HG03571 (cell line): ENCODE data around the gene XCR1.
"Not testable (repeated sequence)": the region's sequence is repeated elsewhere in the genome, so short reads cannot be mapped to it uniquely, and the experiment has no call there.

ENCODE experiments used
- ATAC-seq: cut with Tn5 transposase; IDR thresholded peaks from one replicate; pipeline ENCODE4 v1.9.1; 2021; ENCODE audit not compliant: unreplicated experiment

Gene XCR1

GRCh38 chr3:46027021-46027705 is at the start of gene XCR1:
Gene XCR1, minus strand, starts transcription at chr3:46027483. Its CDS starts 5,536 bp downstream, at chr3:46021947.
- no peak for ATAC-seq

GRCh38 chr3:46076606-46077005 is 49.3 kb upstream of the XCR1 start:
- ATAC-seq: no peak

GRCh38 chr3:46075816-46076215 is 48.5 kb upstream of the XCR1 start:
- no peak for ATAC-seq

- ATAC-seq: no peak
Measured at GRCh38 chr3:46071222-46071858, 44.1 kb upstream of the XCR1 start.

- no peak for ATAC-seq
Measured at GRCh38 chr3:46070595-46071093, 43.4 kb upstream of the XCR1 start.

- no peak for ATAC-seq
Measured at GRCh38 chr3:46068501-46068900, 41.2 kb upstream of the XCR1 start.

- no peak for ATAC-seq
Measured at GRCh38 chr3:46067401-46067800, 40.1 kb upstream of the XCR1 start.

GRCh38 chr3:46065750-46066256 is 38.5 kb upstream of the XCR1 start:
- no peak for ATAC-seq

GRCh38 chr3:46065294-46065705 is 38.0 kb upstream of the XCR1 start:
- no peak for ATAC-seq

- ATAC-seq: no peak
Measured at GRCh38 chr3:46062679-46063078, 35.4 kb upstream of the XCR1 start.

GRCh38 chr3:46061887-46062286 is 34.6 kb upstream of the XCR1 start:
- ATAC-seq: no peak

GRCh38 chr3:46061108-46061720 is 33.9 kb upstream of the XCR1 start:
- no peak for ATAC-seq

- ATAC-seq: no peak
Measured at GRCh38 chr3:46060551-46060950, 33.3 kb upstream of the XCR1 start.

- no peak for ATAC-seq
Measured at GRCh38 chr3:46059432-46059831, 32.1 kb upstream of the XCR1 start.

- no peak for ATAC-seq
Measured at GRCh38 chr3:46058981-46059380, 31.7 kb upstream of the XCR1 start.

- no peak for ATAC-seq
Measured at GRCh38 chr3:46057716-46058115, 30.4 kb upstream of the XCR1 start.

- ATAC-seq: no peak
Measured at GRCh38 chr3:46056686-46057085, 29.4 kb upstream of the XCR1 start.

- not testable (repeated sequence) for ATAC-seq
Measured at GRCh38 chr3:46053761-46054515, 26.7 kb upstream of the XCR1 start.

GRCh38 chr3:46053265-46053664 is 26.0 kb upstream of the XCR1 start:
- ATAC-seq: not testable (repeated sequence)

- no peak for ATAC-seq
Measured at GRCh38 chr3:46052531-46052930, 25.2 kb upstream of the XCR1 start.

- ATAC-seq: no peak
Measured at GRCh38 chr3:46049093-46049492, 21.8 kb upstream of the XCR1 start.
